ENCODE measurements around the gene TRPV6. TPM values are rescaled to one million over a fixed set of nuclear protein-coding genes. Genes with fewer than 3 reads are reported as not detected.

The TRPV6 gene
- total and polyA plus RNA-seq, 2 of the 4 experiments (the other 2 are of a cell fraction), result 0.03 TPM; not detected in 1

- no peak for ATAC-seq (ENCODE audit: low read depth)
- no peaks in the 10 kb centered on the region for H3K9me1 ChIP-seq (ENCODE audit: insufficient read depth, low read length)
- no peak overlapping the region for H2BK20ac ChIP-seq (ENCODE audit: low read depth, low read length)
- no peak overlapping the region for H3K4me3 ChIP-seq (ENCODE audit: insufficient read depth, low read depth, low read length)
- H3K4me1 ChIP-seq (ENCODE audit: control insufficient read depth, insufficient read depth, low read length), result no peaks in the 10 kb centered on the region
- POLR2A ChIA-PET (ENCODE audit: unreplicated experiment), result no interaction called here
- H3K27me3 ChIP-seq (ENCODE audit: control insufficient read depth, insufficient read depth, low read length), result no peaks in the 10 kb centered on the region
- no peak overlapping the region for H2AK5ac ChIP-seq (ENCODE audit: low read depth, low read length)
- H3K56ac ChIP-seq (ENCODE audit: extremely low read depth, insufficient read depth, low read length), result no peak overlapping the region
- BruUV-seq (replicated peaks), result no TSS peak
- H3K18ac ChIP-seq (ENCODE audit: low read depth, low read length), result no peak overlapping the region
- H3K4ac ChIP-seq (ENCODE audit: low read depth, low read length), result no peak overlapping the region
- H2BK5ac ChIP-seq (ENCODE audit: low read depth, low read length, poor library complexity, severe bottlenecking), result no peak overlapping the region
- no peaks in the 10 kb centered on the region for H3K79me1 ChIP-seq (ENCODE audit: low read depth in 1 of 2, low read length in 2 of 2)
- no peak overlapping the region for H3K4me2 ChIP-seq (ENCODE audit: low read depth, low read length)
- H4K8ac ChIP-seq (ENCODE audit: low read depth in 2 of 2, low read length in 2 of 2), result no peak overlapping the region
- no CpG with 5 or more reads among the region's 5 CpGs for WGBS, 2 experiments (ENCODE audit: extremely low coverage in 2 of 2, insufficient read length in 1 of 2)
- no peak overlapping the region for H3K27ac ChIP-seq (ENCODE audit: insufficient read depth, low read length)
- TF ChIP-seq RAD21 (IDR thresholded peaks at IDR 0.05; ENCODE audit: low read length) (no peak), NFE2L2 (IDR thresholded peaks at IDR 0.05; ENCODE audit: low read depth, low read length) (no peak), FOS (IDR thresholded peaks at IDR 0.05; ENCODE audit: low read depth, low read length) (no peak), SMC3 (IDR thresholded peaks at IDR 0.05; ENCODE audit: low read depth, low read length) (no peak), RFX5 (IDR thresholded peaks at IDR 0.05; ENCODE audit: low read depth, low read length) (no peak), CHD1 (IDR thresholded peaks at IDR 0.05; ENCODE audit: low read depth, low read length) (no peak), CEBPB (IDR thresholded peaks at IDR 0.05; ENCODE audit: low read depth, low read length) (no peak), USF2 (IDR thresholded peaks at IDR 0.05; ENCODE audit: low read depth, low read length) (no peak), CTCF (conservative IDR thresholded peaks at IDR 0.05; ENCODE audit: low read depth, low read length) (no peak), MXI1 (IDR thresholded peaks at IDR 0.05; ENCODE audit: borderline replicate concordance, low read depth, low read length) (no peak), ELK1 (IDR thresholded peaks at IDR 0.05; ENCODE audit: borderline replicate concordance, low read depth, low read length) (no peak), MAZ (IDR thresholded peaks at IDR 0.05; ENCODE audit: borderline replicate concordance, low read depth, low read length) (no peak), RCOR1 (IDR thresholded peaks at IDR 0.05; ENCODE audit: insufficient replicate concordance, low read length) (no peak), MAFK (IDR thresholded peaks at IDR 0.05; ENCODE audit: low read depth, low read length) (no peak), BHLHE40 (IDR thresholded peaks at IDR 0.05; ENCODE audit: low read depth, low read length) (no peak), POLR2A (IDR thresholded peaks at IDR 0.05; ENCODE audit: low read depth, low read length) (no peak)
- no peak overlapping the region for H4K91ac ChIP-seq (ENCODE audit: insufficient read depth, low read depth, low read length)
- H3K9me3 ChIP-seq (ENCODE audit: control insufficient read depth, insufficient read depth, low read length), result peaks cover 6% of the 10 kb centered on the region; the same call in 1 of the 2 replicates
- CTCF ChIA-PET, result interaction anchor here (0.8 kb wide), 1 partner anchor 7 kb away, joined by 3 read pairs; no protein-coding TSS in a partner anchor
- no peak overlapping the region for H3K14ac ChIP-seq (replicated peaks; ENCODE audit: low read depth, low read length)
- dilution Hi-C loops (cut with HindIII; ENCODE audit: low sequenced_read_pairs, unreplicated experiment) (no loop called here), in situ Hi-C loops (cut with MboI; ENCODE audit: low sequenced_read_pairs) (no loop called here), intact Hi-C loops (cut with micrococcal nuclease) (no loop called here)
- H3K9ac ChIP-seq (ENCODE audit: low read depth, low read length), result no peak overlapping the region
- H3K36me3 ChIP-seq (ENCODE audit: control insufficient read depth, insufficient read depth, low read length), result no peaks in the 10 kb centered on the region
- no peak overlapping the region for H3K23ac ChIP-seq (ENCODE audit: low read depth, low read length)
- H2BK15ac ChIP-seq (ENCODE audit: low read depth, low read length), result no peak overlapping the region
- no peak overlapping the region for H2AFZ ChIP-seq (replicated peaks; ENCODE audit: low read length, poor library complexity)
- H4K5ac ChIP-seq (ENCODE audit: low read depth, low read length), result no peak overlapping the region
- no peak for DNase-seq
- no peak overlapping the region for H2AK9ac ChIP-seq (replicated peaks; ENCODE audit: low read depth, low read length, poor library complexity)
- no peak overlapping the region for H2BK120ac ChIP-seq (ENCODE audit: low read depth, low read length)
- H4K20me1 ChIP-seq (ENCODE audit: insufficient read depth, low read length), result no peaks in the 10 kb centered on the region
These were observed 7.4 kb upstream of the TRPV6 start for GRCh38 chr7:142892951-142893350.
